CD4-positive, alpha-beta memory T cell (primary cell): ENCODE data around the gene CMC4. TPM values are rescaled to one million over a fixed set of nuclear protein-coding genes. Genes with fewer than 3 reads are reported as not detected.

Source experiments
- CTCF ChIA-PET: fragments of 350-600 bp; sonication (Branson Sonifier 250); formaldehyde crosslinking; loops from one replicate; lab custom pipeline; 2021; ENCODE audit warnings: inconsistent platforms; ENCODE audit not compliant: partially characterized antibody; lab: Charles Lee
- POLR2A ChIA-PET: fragments of 350-600 bp; sonication (Branson Sonifier 250); formaldehyde crosslinking; loops from one replicate; lab custom pipeline; 2021; ENCODE audit not compliant: partially characterized antibody; lab: Charles Lee
- DNase-seq, 5 donors: peaks; one replicate each; pipeline versions ENCODE4 v3.0.0 to v3.0.0-alpha.2; 2020 to 2022; ENCODE audit warnings: mixed read lengths in 1 of 5
- H3K27ac ChIP-seq: one replicate; pipeline ENCODE4 v1.7.0; 2013; ENCODE audit warnings: low read depth, low read length
- H3K27me3 ChIP-seq: 2 replicates; pipeline ENCODE4 v1.7.0; 2013; ENCODE audit warnings: mild to moderate bottlenecking, low read length, moderate library complexity; ENCODE audit not compliant: insufficient read depth
- H3K36me3 ChIP-seq: 2 replicates; pipeline ENCODE4 v1.7.0; 2013; ENCODE audit warnings: mild to moderate bottlenecking, low read length, moderate library complexity; ENCODE audit not compliant: insufficient read depth
- H3K4me1 ChIP-seq: 2 replicates; pipeline ENCODE4 v1.7.0; 2013; ENCODE audit warnings: mild to moderate bottlenecking, low read length, moderate library complexity; ENCODE audit not compliant: insufficient read depth
- H3K4me3 ChIP-seq, 2 donors: one replicate each; pipeline ENCODE4 v1.7.0; 2013; ENCODE audit warnings: low read length in 2 of 2, mild to moderate bottlenecking in 1 of 2
- H3K9me3 ChIP-seq, 2 donors: one replicate each; pipeline ENCODE4 v1.7.0; 2013; ENCODE audit warnings: low read length in 2 of 2, control low read depth in 1 of 2; ENCODE audit not compliant: control insufficient read depth in 1 of 2
- H3K27ac Mint-ChIP-seq, 7 donors: one replicate each; pipeline ENCODE4 v1.8.0; 2020 to 2021; ENCODE audit warnings: mixed read lengths in 7 of 7, mild to moderate bottlenecking in 6 of 7, inconsistent platforms in 3 of 7, moderate library complexity in 3 of 7
- H3K27me3 Mint-ChIP-seq, 2 donors: one replicate each; pipeline ENCODE4 v1.8.0; 2020 to 2021; ENCODE audit warnings: mixed read lengths in 2 of 2
- H3K36me3 Mint-ChIP-seq, 2 donors: one replicate each; pipeline ENCODE4 v1.8.0; 2020 to 2021; ENCODE audit warnings: mixed read lengths in 2 of 2, inconsistent platforms in 1 of 2, mild to moderate bottlenecking in 1 of 2
- H3K4me1 Mint-ChIP-seq, 4 donors: one replicate each; pipeline ENCODE4 v1.8.0; 2020 to 2021; ENCODE audit warnings: mixed read lengths in 4 of 4, mild to moderate bottlenecking in 1 of 4
- H3K4me3 Mint-ChIP-seq, 8 donors: one replicate each; pipeline ENCODE4 v1.8.0; 2020 to 2021; ENCODE audit warnings: mixed read lengths in 8 of 8, mild to moderate bottlenecking in 7 of 8, moderate library complexity in 6 of 8, inconsistent platforms in 3 of 8
- H3K9me3 Mint-ChIP-seq, 8 donors: one replicate each; pipeline ENCODE4 v1.8.0; 2020 to 2021; ENCODE audit warnings: mixed read lengths in 8 of 8, mild to moderate bottlenecking in 5 of 8, inconsistent platforms in 3 of 8, moderate library complexity in 1 of 8
- intact Hi-C: fragments of 100-400 bp; cut with micrococcal nuclease; formaldehyde crosslinking; loops from one replicate; pipeline ENCODE4 v1.15.1; 2023
- polyA plus RNA-seq, 2 donors: library from polyadenylated mRNA; unstranded; fragments of 300-500 nt; fragmentation: Illumina TruSeq; gene quantifications; one replicate each; pipeline ENCODE4 v1.2.3, GENCODE V29; 2021
- total RNA-seq, 2 experiments: library from RNA; stranded (reverse); gene quantifications; one replicate each; pipeline ENCODE4 v1.2.3, GENCODE V29; 2021

The CMC4 gene
- total and polyA plus RNA-seq, 4 experiments from 2014 or later: 6.1 to 25.3 (median 15.0) TPM

DNA sequence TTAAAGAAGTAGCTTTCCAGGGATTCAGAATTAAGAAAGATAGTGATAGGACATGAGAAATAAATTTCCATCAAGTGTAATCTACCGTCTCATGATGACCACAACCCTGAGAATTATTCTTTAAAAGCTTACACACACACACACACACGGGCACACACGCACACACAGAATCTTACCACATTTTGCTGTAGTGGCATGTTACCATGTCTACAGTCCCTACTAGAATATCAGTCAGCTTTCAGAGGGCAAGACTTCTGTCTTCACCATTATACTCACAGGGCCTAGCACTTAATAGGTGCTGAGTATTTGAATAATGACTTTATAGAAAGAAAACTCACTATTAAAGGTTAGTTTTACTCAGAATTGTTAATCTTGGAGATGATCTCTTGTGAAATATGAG, 15.4 kb downstream of the CMC4 start:
- H3K27ac ChIP-seq: no peak overlapping the region
- no peak overlapping the region for H3K4me3 ChIP-seq
- no peaks in the 10 kb centered on the region for H3K27me3 Mint-ChIP-seq
- H3K27ac Mint-ChIP-seq: peak overlapping the region in 2 of 7 donors; percentile 22 to 29
- H3K27me3 ChIP-seq: no peaks in the 10 kb centered on the region
- CTCF ChIA-PET: interaction anchor here (1.3 to 3.1 kb wide), 2 partner anchors 69 to 74 kb away, joined by 3 to 33 read pairs; no protein-coding TSS in a partner anchor
- POLR2A ChIA-PET: no interaction called here
- no peaks in the 10 kb centered on the region for H3K9me3 ChIP-seq
- DNase-seq: no peak
- H3K36me3 Mint-ChIP-seq: peaks cover 0 to 31% of the 10 kb centered on the region in 2 donors
- H3K4me1 ChIP-seq: peaks cover 13% of the 10 kb centered on the region
- peaks cover 0 to 2% (median 0%) of the 10 kb centered on the region in 8 donors for H3K9me3 Mint-ChIP-seq
- H3K4me3 Mint-ChIP-seq: no peak overlapping the region
- H3K4me1 Mint-ChIP-seq: peaks cover 7 to 26% (median 15%) of the 10 kb centered on the region in 4 donors
- H3K36me3 ChIP-seq: peaks cover 1% of the 10 kb centered on the region
- intact Hi-C loops: no loop called here

DNA sequence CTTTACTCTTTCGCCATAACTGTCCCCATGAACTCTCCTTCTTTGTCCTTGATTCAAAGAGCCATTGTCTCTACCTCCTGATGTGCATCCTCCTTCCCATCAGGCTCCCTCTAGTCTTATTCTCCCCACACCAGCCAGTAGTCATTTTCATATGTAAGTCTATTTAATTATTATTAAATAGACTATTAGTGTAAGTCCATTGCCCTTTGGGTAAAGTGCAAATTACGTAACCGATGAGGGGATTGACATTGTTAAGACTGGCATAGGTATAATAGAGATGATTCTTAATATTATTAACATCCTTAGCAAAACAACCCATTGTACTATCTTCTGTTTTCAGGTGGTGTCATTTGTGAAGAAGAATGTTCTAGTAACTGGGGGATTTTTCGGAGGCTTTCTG, 16.7 kb downstream of the CMC4 start:
- Histone ChIP-seq H3K4me3 (no peak overlapping the region), H3K4me1 (peaks cover 13% of the 10 kb centered on the region), H3K27ac (no peak overlapping the region), H3K9me3 (no peaks in the 10 kb centered on the region), H3K27me3 (no peaks in the 10 kb centered on the region), H3K36me3 (no peaks in the 10 kb centered on the region)
- H3K27ac Mint-ChIP-seq: no peak overlapping the region
- peaks cover 0 to 2% (median 0%) of the 10 kb centered on the region in 8 donors for H3K9me3 Mint-ChIP-seq
- no peak for DNase-seq
- no peaks in the 10 kb centered on the region for H3K27me3 Mint-ChIP-seq
- H3K36me3 Mint-ChIP-seq: peaks cover 0 to 30% of the 10 kb centered on the region in 2 donors
- intact Hi-C loops: no loop called here
- ChIA-PET POLR2A (no interaction called here), CTCF (no interaction called here)
- H3K4me3 Mint-ChIP-seq: no peak overlapping the region
- H3K4me1 Mint-ChIP-seq: peaks cover 10 to 26% (median 16%) of the 10 kb centered on the region in 4 donors

DNA sequence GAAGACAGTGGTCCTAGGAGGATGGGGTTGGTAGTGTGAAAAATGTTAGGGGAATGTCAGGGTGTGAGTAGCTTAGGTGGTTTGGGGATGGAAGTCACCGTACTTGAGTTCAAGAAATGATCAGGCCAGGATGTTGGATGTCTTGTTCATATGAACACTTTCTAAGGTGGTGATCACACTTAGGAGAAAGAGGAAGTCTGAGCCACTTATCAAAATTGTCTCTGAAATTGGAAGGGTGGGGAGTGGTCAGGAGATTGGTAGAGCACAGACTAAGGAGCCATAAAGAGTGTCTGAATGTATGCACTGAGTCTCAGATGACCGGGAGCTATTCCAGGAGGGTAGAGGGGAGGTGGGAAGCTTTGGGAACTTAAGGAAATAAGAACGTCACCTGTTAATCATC, 17.3 kb downstream of the CMC4 start:
- DNase-seq: no peak
- Histone ChIP-seq H3K36me3 (no peaks in the 10 kb centered on the region), H3K4me3 (no peak overlapping the region), H3K27me3 (no peaks in the 10 kb centered on the region), H3K27ac (no peak overlapping the region), H3K9me3 (no peaks in the 10 kb centered on the region), H3K4me1 (peaks cover 13% of the 10 kb centered on the region)
- Mint-ChIP-seq H3K36me3 (peaks cover 0 to 35% of the 10 kb centered on the region in 2 donors), H3K27ac (peak overlapping the region in 4 of 7 donors; percentile 6 to 65 (median 26)), H3K4me3 (no peak overlapping the region), H3K27me3 (no peaks in the 10 kb centered on the region), H3K4me1 (peaks cover 13 to 26% (median 22%) of the 10 kb centered on the region in 4 donors), H3K9me3 (peaks cover 0 to 2% (median 0%) of the 10 kb centered on the region in 8 donors)
- intact Hi-C loops: no loop called here
- POLR2A ChIA-PET: no interaction called here
- CTCF ChIA-PET: no interaction called here

DNA sequence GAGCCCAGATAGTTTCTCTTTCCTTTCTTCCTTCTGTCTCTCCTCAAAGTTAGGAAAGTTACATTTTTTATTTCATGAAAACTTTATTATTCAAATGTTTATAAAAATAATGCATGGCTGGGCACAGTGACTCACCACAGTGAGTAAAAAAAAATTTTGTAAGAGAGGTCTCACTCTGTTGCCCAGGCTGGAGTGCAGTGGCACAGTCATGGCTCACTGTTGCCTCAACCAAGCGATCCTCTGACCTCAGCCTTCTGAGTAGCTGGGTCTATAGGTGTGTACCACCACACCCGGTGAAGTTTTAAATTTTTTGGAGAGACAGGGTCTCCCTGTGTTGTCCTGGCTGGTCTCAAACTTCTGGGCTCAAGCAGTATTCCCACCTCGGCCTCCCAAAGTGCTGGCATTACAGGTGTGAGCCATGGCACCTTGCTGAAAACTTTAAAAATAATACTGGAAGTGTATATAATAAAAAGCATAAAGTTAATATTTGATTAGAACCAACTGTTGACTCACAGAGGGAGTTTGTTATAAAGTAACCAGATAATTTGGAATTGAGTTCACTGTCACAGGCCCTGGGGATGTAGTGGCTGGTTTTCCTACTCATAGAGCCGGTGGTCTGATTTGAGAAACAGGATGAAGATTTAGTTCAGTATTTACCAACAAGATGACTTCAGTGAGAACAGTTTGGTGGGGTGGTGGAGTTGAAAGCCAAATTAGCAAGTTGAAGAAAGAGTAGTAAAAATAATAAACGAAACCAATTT, 18.0 kb downstream of the CMC4 start:
- Mint-ChIP-seq H3K27ac (peak overlapping the region in 2 of 7 donors; percentile 63 to 69), H3K9me3 (peaks cover 0 to 2% (median 0%) of the 10 kb centered on the region in 8 donors), H3K36me3 (peaks cover 0 to 36% of the 10 kb centered on the region in 2 donors), H3K4me1 (peaks cover 13 to 25% (median 20%) of the 10 kb centered on the region in 4 donors), H3K4me3 (no peak overlapping the region), H3K27me3 (no peaks in the 10 kb centered on the region)
- DNase-seq: no peak
- Histone ChIP-seq H3K9me3 (no peaks in the 10 kb centered on the region), H3K36me3 (no peaks in the 10 kb centered on the region), H3K4me3 (no peak overlapping the region), H3K27ac (no peak overlapping the region), H3K4me1 (peaks cover 13% of the 10 kb centered on the region), H3K27me3 (no peaks in the 10 kb centered on the region)
- ChIA-PET CTCF (no interaction called here), POLR2A (no interaction called here)
- intact Hi-C loops: no loop called here

DNA sequence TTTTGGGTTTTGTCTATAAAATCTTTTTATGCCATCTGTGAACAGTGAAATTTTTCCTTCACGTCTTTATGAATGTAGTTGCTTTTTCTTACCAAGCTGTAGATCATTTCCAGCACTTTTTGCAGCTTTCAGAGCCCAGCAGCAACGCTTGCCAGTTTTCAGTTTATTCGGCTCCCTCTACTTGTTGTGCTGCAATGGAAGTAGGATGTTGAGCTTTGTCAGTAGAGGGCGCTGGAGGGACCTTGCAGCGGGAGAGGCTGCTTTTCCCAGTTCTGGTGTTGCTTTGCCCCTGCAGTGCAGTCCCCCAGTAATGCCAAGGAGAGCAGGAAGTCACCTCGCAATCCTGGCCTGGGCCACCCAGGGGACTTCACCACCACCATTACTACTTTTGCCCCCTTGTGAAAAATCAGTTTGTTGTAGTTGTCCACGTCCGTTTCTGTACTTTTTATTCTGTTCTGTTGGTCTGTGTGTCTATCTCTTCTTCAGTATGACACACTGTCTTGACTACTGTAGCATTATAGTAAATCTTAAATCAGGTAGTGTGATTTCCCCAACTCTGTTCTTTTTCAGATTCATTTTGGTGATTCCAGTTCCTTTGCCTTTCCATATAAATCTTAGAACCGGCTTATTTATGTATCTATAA, 21.8 kb downstream of the CMC4 start:
- H3K4me3 ChIP-seq: no peak overlapping the region
- H3K4me1 ChIP-seq: no peaks in the 10 kb centered on the region
- no peaks in the 10 kb centered on the region for H3K27me3 ChIP-seq
- Mint-ChIP-seq H3K9me3 (no peaks in the 10 kb centered on the region), H3K36me3 (peaks cover 0 to 52% of the 10 kb centered on the region in 2 donors), H3K4me3 (no peak overlapping the region), H3K4me1 (peaks cover 6 to 9% (median 8%) of the 10 kb centered on the region in 4 donors), H3K27ac (peak overlapping the region in 1 of 7 donors; percentile 59), H3K27me3 (no peaks in the 10 kb centered on the region)
- peak; percentile 43 to 48 (median 45) for DNase-seq
- intact Hi-C loops: no loop called here
- H3K36me3 ChIP-seq: no peaks in the 10 kb centered on the region
- no peak overlapping the region for H3K27ac ChIP-seq
- POLR2A ChIA-PET: no interaction called here
- CTCF ChIA-PET: interaction anchor here (1.2 to 1.6 kb wide), 3 partner anchors 8 to 26 kb away, joined by 5 read pairs; no protein-coding TSS in a partner anchor
- H3K9me3 ChIP-seq: no peaks in the 10 kb centered on the region

DNA sequence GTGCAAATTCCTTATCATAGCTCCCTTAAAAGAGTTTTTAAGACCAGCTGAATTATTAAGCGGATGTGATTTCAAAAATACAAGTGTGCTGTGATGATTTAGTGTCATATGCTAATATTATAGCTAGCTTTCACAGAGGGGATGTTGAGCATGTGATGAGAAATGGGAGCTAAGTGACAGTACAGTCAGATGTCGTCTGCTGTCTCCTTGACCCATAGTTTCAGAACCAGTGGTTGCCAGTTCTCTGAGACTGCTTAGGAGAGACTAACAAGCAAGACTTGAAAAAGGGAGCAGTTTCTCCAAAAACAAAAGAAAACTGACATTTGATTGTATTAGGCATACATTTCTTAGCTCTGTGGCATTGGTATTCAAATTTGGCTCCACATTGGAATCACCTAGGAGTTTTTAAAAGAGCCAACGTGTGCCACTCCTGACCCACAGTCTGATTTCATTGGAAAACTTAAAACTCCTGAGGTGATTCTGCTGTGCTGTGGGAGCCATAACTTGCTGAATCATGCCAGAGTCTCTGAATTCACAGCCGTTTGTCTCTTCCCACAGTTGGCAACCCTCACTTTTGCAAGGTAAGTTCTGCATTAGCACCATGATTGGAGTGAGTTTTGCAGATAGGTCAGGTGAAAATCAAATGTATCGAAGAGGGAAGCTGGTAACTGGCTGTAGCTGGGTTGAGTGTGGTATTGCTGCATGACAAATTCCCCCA, 24.0 kb downstream of the CMC4 start:
- H3K9me3 ChIP-seq: no peaks in the 10 kb centered on the region
- H3K9me3 Mint-ChIP-seq: no peaks in the 10 kb centered on the region
- H3K4me3 Mint-ChIP-seq: no peak overlapping the region
- H3K27ac ChIP-seq: no peak overlapping the region
- ChIA-PET POLR2A (no interaction called here), CTCF (no interaction called here)
- H3K4me1 ChIP-seq: no peaks in the 10 kb centered on the region
- peaks cover 0 to 40% of the 10 kb centered on the region in 2 donors for H3K36me3 Mint-ChIP-seq
- peaks cover 0 to 9% (median 8%) of the 10 kb centered on the region in 4 donors for H3K4me1 Mint-ChIP-seq
- H3K27me3 Mint-ChIP-seq: no peaks in the 10 kb centered on the region
- intact Hi-C loops: no loop called here
- DNase-seq: no peak
- H3K27ac Mint-ChIP-seq: no peak overlapping the region
- H3K27me3 ChIP-seq: no peaks in the 10 kb centered on the region
- H3K36me3 ChIP-seq: no peaks in the 10 kb centered on the region
- H3K4me3 ChIP-seq: no peak overlapping the region
